ENCODE data around the gene TRAPPC10.

TRAPPC10 gene

DNA sequence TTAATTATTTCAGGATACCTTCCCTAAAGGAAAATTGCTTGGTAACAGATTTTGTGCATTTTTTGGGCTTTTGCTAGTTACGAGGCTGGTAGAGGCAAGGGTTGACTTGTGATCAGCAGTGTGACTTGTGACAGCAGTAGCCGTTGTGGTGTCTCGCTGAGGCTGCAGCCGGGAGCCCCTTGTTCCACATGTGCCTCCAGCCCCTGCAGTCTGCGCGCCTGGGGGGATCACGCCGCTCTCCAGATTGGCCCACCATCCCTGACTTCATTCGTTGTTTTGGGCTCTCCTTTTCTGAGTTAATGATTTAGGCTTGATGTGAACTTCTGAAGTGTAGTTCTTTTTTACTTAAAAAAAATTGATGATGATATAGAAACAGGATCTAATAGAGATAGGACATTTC, 41.5 kb downstream of the TRAPPC10 start:
- TF ChIP-seq GABPA (IDR thresholded peaks at IDR 0.05; ENCODE audit: low read depth) (no peak), SPI1 (IDR thresholded peaks at IDR 0.05; ENCODE audit: borderline replicate concordance, low read depth) (no peak)
- TF ChIP-seq, protein P1, sequence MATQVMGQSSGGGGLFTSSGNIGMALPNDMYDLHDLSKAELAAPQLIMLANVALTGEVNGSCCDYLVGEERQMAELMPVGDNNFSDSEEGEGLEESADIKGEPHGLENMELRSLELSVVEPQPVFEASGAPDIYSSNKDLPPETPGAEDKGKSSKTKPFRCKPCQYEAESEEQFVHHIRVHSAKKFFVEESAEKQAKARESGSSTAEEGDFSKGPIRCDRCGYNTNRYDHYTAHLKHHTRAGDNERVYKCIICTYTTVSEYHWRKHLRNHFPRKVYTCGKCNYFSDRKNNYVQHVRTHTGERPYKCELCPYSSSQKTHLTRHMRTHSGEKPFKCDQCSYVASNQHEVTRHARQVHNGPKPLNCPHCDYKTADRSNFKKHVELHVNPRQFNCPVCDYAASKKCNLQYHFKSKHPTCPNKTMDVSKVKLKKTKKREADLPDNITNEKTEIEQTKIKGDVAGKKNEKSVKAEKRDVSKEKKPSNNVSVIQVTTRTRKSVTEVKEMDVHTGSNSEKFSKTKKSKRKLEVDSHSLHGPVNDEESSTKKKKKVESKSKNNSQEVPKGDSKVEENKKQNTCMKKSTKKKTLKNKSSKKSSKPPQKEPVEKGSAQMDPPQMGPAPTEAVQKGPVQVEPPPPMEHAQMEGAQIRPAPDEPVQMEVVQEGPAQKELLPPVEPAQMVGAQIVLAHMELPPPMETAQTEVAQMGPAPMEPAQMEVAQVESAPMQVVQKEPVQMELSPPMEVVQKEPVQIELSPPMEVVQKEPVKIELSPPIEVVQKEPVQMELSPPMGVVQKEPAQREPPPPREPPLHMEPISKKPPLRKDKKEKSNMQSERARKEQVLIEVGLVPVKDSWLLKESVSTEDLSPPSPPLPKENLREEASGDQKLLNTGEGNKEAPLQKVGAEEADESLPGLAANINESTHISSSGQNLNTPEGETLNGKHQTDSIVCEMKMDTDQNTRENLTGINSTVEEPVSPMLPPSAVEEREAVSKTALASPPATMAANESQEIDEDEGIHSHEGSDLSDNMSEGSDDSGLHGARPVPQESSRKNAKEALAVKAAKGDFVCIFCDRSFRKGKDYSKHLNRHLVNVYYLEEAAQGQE (IDR thresholded peaks at IDR 0.05; ENCODE audit: insufficient replicate concordance, low read depth), result no peak
- TF ChIP-seq, protein P2, sequence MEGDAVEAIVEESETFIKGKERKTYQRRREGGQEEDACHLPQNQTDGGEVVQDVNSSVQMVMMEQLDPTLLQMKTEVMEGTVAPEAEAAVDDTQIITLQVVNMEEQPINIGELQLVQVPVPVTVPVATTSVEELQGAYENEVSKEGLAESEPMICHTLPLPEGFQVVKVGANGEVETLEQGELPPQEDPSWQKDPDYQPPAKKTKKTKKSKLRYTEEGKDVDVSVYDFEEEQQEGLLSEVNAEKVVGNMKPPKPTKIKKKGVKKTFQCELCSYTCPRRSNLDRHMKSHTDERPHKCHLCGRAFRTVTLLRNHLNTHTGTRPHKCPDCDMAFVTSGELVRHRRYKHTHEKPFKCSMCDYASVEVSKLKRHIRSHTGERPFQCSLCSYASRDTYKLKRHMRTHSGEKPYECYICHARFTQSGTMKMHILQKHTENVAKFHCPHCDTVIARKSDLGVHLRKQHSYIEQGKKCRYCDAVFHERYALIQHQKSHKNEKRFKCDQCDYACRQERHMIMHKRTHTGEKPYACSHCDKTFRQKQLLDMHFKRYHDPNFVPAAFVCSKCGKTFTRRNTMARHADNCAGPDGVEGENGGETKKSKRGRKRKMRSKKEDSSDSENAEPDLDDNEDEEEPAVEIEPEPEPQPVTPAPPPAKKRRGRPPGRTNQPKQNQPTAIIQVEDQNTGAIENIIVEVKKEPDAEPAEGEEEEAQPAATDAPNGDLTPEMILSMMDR (IDR thresholded peaks at IDR 0.05; ENCODE audit: insufficient read depth, low read length), result no peak
- H3K4me3 ChIP-seq (replicated peaks; ENCODE audit: insufficient read depth, low read length), result no peak overlapping the region
- no peaks in the 10 kb centered on the region for H3K27me3 ChIP-seq (ENCODE audit: insufficient read depth, poor library complexity, severe bottlenecking)
- H3K27ac ChIP-seq (replicated peaks), result no peak overlapping the region
- no peak for DNase-seq (ENCODE audit: low read depth in 1 of 2, low spot score in 1 of 2)

DNA sequence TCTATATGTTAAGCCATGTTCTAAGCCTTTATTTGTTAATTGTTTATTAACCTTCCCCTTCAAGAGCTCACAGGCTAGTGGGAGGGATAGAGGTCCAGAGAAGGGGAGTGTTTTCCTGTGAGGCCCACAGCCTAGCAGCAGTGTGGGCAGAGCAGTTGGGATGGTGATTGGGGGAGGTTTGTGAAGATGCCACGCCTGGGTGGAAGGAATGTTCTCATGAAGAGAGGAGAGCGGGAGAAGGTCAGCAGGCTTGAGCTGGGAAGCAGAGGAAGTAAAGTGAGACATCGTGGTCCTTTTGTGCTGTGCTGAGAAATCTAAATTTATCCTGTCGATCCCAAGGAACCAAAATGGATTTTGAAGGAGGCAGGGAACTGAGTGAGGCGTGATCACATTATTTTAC, 42.6 kb downstream of the TRAPPC10 start:
- DNase-seq (ENCODE audit: low read depth in 1 of 2, low spot score in 1 of 2), result no peak
- Histone ChIP-seq H3K27me3 (ENCODE audit: insufficient read depth, poor library complexity, severe bottlenecking) (no peaks in the 10 kb centered on the region), H3K27ac (replicated peaks) (no peak overlapping the region), H3K4me3 (replicated peaks; ENCODE audit: insufficient read depth, low read length) (no peak overlapping the region)
- TF ChIP-seq, protein P2 (IDR thresholded peaks at IDR 0.05; ENCODE audit: insufficient read depth, low read length), result no peak
- TF ChIP-seq POLR2AphosphoS5 (IDR thresholded peaks at IDR 0.05; ENCODE audit: low read depth) (no peak), SPI1 (IDR thresholded peaks at IDR 0.05; ENCODE audit: borderline replicate concordance, low read depth) (no peak), GABPA (IDR thresholded peaks at IDR 0.05; ENCODE audit: low read depth) (no peak)
- TF ChIP-seq, protein P1 (IDR thresholded peaks at IDR 0.05; ENCODE audit: insufficient replicate concordance, low read depth), result no peak

DNA sequence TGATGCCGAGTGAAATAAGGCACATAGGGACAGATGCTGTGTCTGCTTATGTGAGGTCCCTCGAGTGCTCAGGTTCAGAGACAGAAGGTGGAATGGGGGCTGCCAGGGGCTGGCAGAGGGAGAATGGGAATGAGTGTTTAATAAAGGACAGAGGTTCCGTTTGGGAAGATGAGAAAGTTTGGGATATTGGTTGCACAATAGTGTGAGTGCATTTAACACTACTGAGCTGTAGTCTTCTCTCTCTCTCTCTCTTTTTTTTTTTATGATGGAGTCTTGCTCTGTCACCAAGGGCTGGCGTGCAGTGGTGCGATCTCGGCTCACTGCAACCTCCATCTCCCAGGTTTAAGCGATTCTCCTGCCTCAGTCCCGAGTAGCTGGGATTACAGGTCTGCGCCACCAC, 44.9 kb downstream of the TRAPPC10 start:
- H3K4me3 ChIP-seq (replicated peaks; ENCODE audit: insufficient read depth, low read length), result no peak overlapping the region
- no peak overlapping the region for H3K27ac ChIP-seq (replicated peaks)
- TF ChIP-seq SPI1 (IDR thresholded peaks at IDR 0.05; ENCODE audit: borderline replicate concordance, low read depth), result no peak
- no peak for TF ChIP-seq GABPA (IDR thresholded peaks at IDR 0.05; ENCODE audit: low read depth)
- no peak for TF ChIP-seq POLR2AphosphoS5 (IDR thresholded peaks at IDR 0.05; ENCODE audit: low read depth)
- TF ChIP-seq, protein P2 (IDR thresholded peaks at IDR 0.05; ENCODE audit: insufficient read depth, low read length), result no peak
- TF ChIP-seq, protein P1 (IDR thresholded peaks at IDR 0.05; ENCODE audit: insufficient replicate concordance, low read depth), result no peak
- H3K27me3 ChIP-seq (ENCODE audit: insufficient read depth, poor library complexity, severe bottlenecking), result no peaks in the 10 kb centered on the region
- no peak for DNase-seq (ENCODE audit: low read depth in 1 of 2, low spot score in 1 of 2)
